PC-3 (cell line): Measurements from ENCODE around the gene CCDC60. TPM values are rescaled to one million over a fixed set of nuclear protein-coding genes. Genes with fewer than 3 reads are reported as not detected.

Experiments
- ATAC-seq: fragments of 200-7000 bp; cut with Tn5 transposase; 2 replicates; pipeline ENCODE4 v1.9.1; 2020; ENCODE audit warnings: mild to moderate bottlenecking, moderate library complexity
- BruUV-seq: library from RNA; stranded (reverse); fragments of 400-500 nt; replicated peaks from 2 replicates; lab custom pipeline; 2021; lab: Mats Ljungman, UMichigan
- CTCF ChIA-PET: fragments of 300-600 bp; sonication (Branson Sonifier 250); formaldehyde crosslinking; loops from one replicate; lab custom pipeline; 2022; ENCODE audit warnings: antibody characterized with exemption; lab: Charles Lee
- POLR2A ChIA-PET: fragments of 300-600 bp; sonication (Branson Sonifier 250); formaldehyde crosslinking; loops from one replicate; lab custom pipeline; 2022; ENCODE audit warnings: antibody characterized with exemption; ENCODE audit not compliant: unreplicated experiment; lab: Charles Lee
- DNase-seq: peaks from one replicate; pipeline ENCODE4 v3.0.0-alpha.2; 2015
- H2AFZ ChIP-seq: fragments of 300-600 bp; sonication (generic); 2 replicates; pipeline ENCODE4 v1.6.0; 2016; ENCODE audit warnings: antibody characterized with exemption, low read length
- H3F3A ChIP-seq: fragments of 300-600 bp; sonication (generic); one replicate; pipeline ENCODE4 v1.6.0; 2017; ENCODE audit warnings: antibody characterized with exemption, low read length, control low read depth, mild to moderate bottlenecking; ENCODE audit not compliant: unreplicated experiment
- H3K27ac ChIP-seq: fragments of 300-600 bp; sonication (generic); 2 replicates; pipeline ENCODE4 v1.5.1; 2016; ENCODE audit warnings: mild to moderate bottlenecking, low read length
- H3K27me3 ChIP-seq: fragments of 300-600 bp; sonication (generic); 2 replicates; pipeline ENCODE4 v1.6.1; 2016; ENCODE audit warnings: low read length, mixed read lengths
- H3K36me3 ChIP-seq: fragments of 300-600 bp; sonication (generic); 2 replicates; pipeline ENCODE4 v1.6.1; 2016; ENCODE audit warnings: low read depth, mixed run types, low read length, mixed read lengths
- H3K4me1 ChIP-seq: fragments of 300-600 bp; sonication (generic); 2 replicates; pipeline ENCODE4 v1.5.1; 2016; ENCODE audit warnings: low read length; ENCODE audit not compliant: insufficient read depth
- H3K4me2 ChIP-seq: fragments of 300-600 bp; sonication (generic); 2 replicates; pipeline ENCODE4 v1.6.0; 2016; ENCODE audit warnings: low read length
- H3K4me3 ChIP-seq: fragments of 300-600 bp; sonication (generic); 2 replicates; pipeline ENCODE4 v1.5.1; 2016; ENCODE audit warnings: mild to moderate bottlenecking, low read length, mixed read lengths
- H3K79me2 ChIP-seq: fragments of 300-600 bp; sonication (generic); 2 replicates; pipeline ENCODE4 v1.6.1; 2017; ENCODE audit warnings: low read length, mixed read lengths
- H3K9ac ChIP-seq: fragments of 300-600 bp; sonication (generic); 2 replicates; pipeline ENCODE4 v1.6.0; 2016; ENCODE audit warnings: mild to moderate bottlenecking, low read length
- H3K9me2 ChIP-seq: fragments of 300-600 bp; sonication (generic); replicated peaks from 2 replicates; pipeline ENCODE4 v1.6.1; 2016; ENCODE audit warnings: mixed run types, low read length, mixed read lengths
- H3K9me3 ChIP-seq: fragments of 300-600 bp; sonication (generic); 2 replicates; pipeline ENCODE4 v1.6.1; 2016; ENCODE audit warnings: low read length, mixed read lengths
- H4K20me1 ChIP-seq: fragments of 300-600 bp; sonication (generic); 2 replicates; pipeline ENCODE4 v1.6.1; 2016; ENCODE audit warnings: low read length, mixed read lengths
- EZH2 ChIP-seq: fragments of 300-600 bp; sonication (generic); IDR thresholded peaks from one replicate; pipeline ENCODE4 v1.6.1; 2017; ENCODE audit warnings: antibody characterized with exemption, mild to moderate bottlenecking, low read length; ENCODE audit not compliant: unreplicated experiment
- EZH2phosphoT487 ChIP-seq: fragments of 300-600 bp; sonication (generic); IDR thresholded peaks from 2 replicates; pipeline ENCODE4 v1.6.1; 2018; ENCODE audit warnings: mild to moderate bottlenecking, antibody characterized with exemption, low read length, borderline replicate concordance
- intact Hi-C: fragments of 100-400 bp; cut with micrococcal nuclease; formaldehyde crosslinking; loops from 2 replicates; pipeline ENCODE4 v1.9.0; 2023
- total RNA-seq: library from RNA; depleted of rRNA; stranded (reverse); fragments of >200 nt; gene quantifications from 2 replicates; pipeline ENCODE4 v1.2.3, GENCODE V29; 2014
- TF ChIP-seq, protein P1 (sequence below): fragments of 300-600 bp; sonication (generic); conservative IDR thresholded peaks from 2 replicates; pipeline ENCODE4 v1.5.1; 2017; ENCODE audit warnings: antibody characterized with exemption, low read depth, mild to moderate bottlenecking, low read length

Gene CCDC60
- total RNA-seq, 1 experiment from 2014 or later, result not detected

GRCh38 chr12:119325813-119326212 is 8.7 kb upstream of the CCDC60 start:
- intact Hi-C loops, result no loop called here

GRCh38 chr12:119326341-119326740 is 8.2 kb upstream of the CCDC60 start:
- H3K4me1 ChIP-seq, result no peaks in the 10 kb centered on the region
- H3K36me3 ChIP-seq, result no peaks in the 10 kb centered on the region
- ChIA-PET CTCF (no interaction called here), POLR2A (no interaction called here)
- no peak overlapping the region for H3K4me3 ChIP-seq
- no peak for ATAC-seq
- H4K20me1 ChIP-seq, result no peaks in the 10 kb centered on the region
- H3K9me3 ChIP-seq, result no peaks in the 10 kb centered on the region
- H3K27me3 ChIP-seq, result no peaks in the 10 kb centered on the region
- H3K27ac ChIP-seq, result no peak overlapping the region
- H3K4me2 ChIP-seq, result no peak overlapping the region
- DNase-seq, result no peak
- intact Hi-C loops, result no loop called here
- no peaks in the 10 kb centered on the region for H3F3A ChIP-seq
- H3K9me2 ChIP-seq, result no peaks in the 10 kb centered on the region
- no peaks in the 10 kb centered on the region for H3K79me2 ChIP-seq
- H2AFZ ChIP-seq, result no peak overlapping the region
- no peak overlapping the region for H3K9ac ChIP-seq
- TF ChIP-seq, protein P1, sequence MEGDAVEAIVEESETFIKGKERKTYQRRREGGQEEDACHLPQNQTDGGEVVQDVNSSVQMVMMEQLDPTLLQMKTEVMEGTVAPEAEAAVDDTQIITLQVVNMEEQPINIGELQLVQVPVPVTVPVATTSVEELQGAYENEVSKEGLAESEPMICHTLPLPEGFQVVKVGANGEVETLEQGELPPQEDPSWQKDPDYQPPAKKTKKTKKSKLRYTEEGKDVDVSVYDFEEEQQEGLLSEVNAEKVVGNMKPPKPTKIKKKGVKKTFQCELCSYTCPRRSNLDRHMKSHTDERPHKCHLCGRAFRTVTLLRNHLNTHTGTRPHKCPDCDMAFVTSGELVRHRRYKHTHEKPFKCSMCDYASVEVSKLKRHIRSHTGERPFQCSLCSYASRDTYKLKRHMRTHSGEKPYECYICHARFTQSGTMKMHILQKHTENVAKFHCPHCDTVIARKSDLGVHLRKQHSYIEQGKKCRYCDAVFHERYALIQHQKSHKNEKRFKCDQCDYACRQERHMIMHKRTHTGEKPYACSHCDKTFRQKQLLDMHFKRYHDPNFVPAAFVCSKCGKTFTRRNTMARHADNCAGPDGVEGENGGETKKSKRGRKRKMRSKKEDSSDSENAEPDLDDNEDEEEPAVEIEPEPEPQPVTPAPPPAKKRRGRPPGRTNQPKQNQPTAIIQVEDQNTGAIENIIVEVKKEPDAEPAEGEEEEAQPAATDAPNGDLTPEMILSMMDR, result no peak
- no peak for TF ChIP-seq EZH2phosphoT487
- TF ChIP-seq EZH2, result no peak
- BruUV-seq, result no TSS peak

More at GRCh38 chr12:119325813-119326212, 8.7 kb upstream of the CCDC60 start:
- DNase-seq (no peak), ATAC-seq (no peak)
- H3K27ac ChIP-seq, result no peak overlapping the region
- H3K79me2 ChIP-seq, result no peaks in the 10 kb centered on the region
- POLR2A ChIA-PET, result no interaction called here
- no peaks in the 10 kb centered on the region for H3K4me1 ChIP-seq
- H2AFZ ChIP-seq, result no peak overlapping the region
- peaks cover 4% of the 10 kb centered on the region; the same call in 1 of the 2 replicates for H3K27me3 ChIP-seq
- no peak overlapping the region for H3K4me3 ChIP-seq
- H3K9ac ChIP-seq, result no peak overlapping the region
- no peaks in the 10 kb centered on the region for H4K20me1 ChIP-seq
- BruUV-seq, result no TSS peak
- no peaks in the 10 kb centered on the region for H3K9me3 ChIP-seq
- no peak for TF ChIP-seq EZH2
- TF ChIP-seq EZH2phosphoT487, result no peak
- TF ChIP-seq, protein P1, result no peak
- CTCF ChIA-PET, result no interaction called here
- H3K9me2 ChIP-seq, result no peaks in the 10 kb centered on the region
- no peak overlapping the region for H3K4me2 ChIP-seq
- H3F3A ChIP-seq, result no peaks in the 10 kb centered on the region
- H3K36me3 ChIP-seq, result no peaks in the 10 kb centered on the region

DNA sequence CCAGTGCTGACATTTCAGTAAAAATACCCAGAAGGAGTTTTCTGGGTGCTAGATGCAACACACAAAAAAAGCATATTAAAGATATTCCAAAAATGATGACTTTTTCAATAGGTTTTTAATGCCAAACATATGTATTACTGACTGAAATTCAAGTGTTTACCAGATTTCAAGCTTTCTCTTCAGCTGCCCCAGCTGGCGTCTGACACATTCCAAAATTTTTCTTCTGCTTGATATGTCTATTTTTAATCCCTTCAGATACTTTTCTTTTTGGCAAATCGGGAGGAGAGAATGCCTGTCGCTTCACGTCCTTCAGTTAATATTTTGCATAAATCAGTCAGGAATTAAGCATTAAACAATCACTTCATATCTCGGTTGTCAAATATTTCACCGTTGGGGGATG is 7.1 kb upstream of the CCDC60 start:
- peaks cover 2% of the 10 kb centered on the region; the same call in 1 of the 2 replicates for H3K27me3 ChIP-seq
- CTCF ChIA-PET, result no interaction called here
- no peak for TF ChIP-seq EZH2
- no peak for TF ChIP-seq EZH2phosphoT487
- TF ChIP-seq, protein P1, result no peak
- H3K36me3 ChIP-seq, result no peaks in the 10 kb centered on the region
- H3F3A ChIP-seq, result no peaks in the 10 kb centered on the region
- no peaks in the 10 kb centered on the region for H3K4me1 ChIP-seq
- no peak overlapping the region for H2AFZ ChIP-seq
- H3K9me3 ChIP-seq, result no peaks in the 10 kb centered on the region
- H3K4me3 ChIP-seq, result no peak overlapping the region
- H3K9ac ChIP-seq, result no peak overlapping the region
- intact Hi-C loops, result no loop called here
- ATAC-seq (no peak), DNase-seq (no peak)
- H3K79me2 ChIP-seq, result no peaks in the 10 kb centered on the region
- BruUV-seq, result no TSS peak
- H3K9me2 ChIP-seq, result no peaks in the 10 kb centered on the region
- POLR2A ChIA-PET, result no interaction called here
- H4K20me1 ChIP-seq, result no peaks in the 10 kb centered on the region
- no peak overlapping the region for H3K4me2 ChIP-seq
- no peak overlapping the region for H3K27ac ChIP-seq
